NCI-H1105 (cell line): Measurements from ENCODE around the gene ANKRD44.

ENCODE experiments used
- DNase-seq: peaks from one replicate; lab custom pipeline; 2025; lab: John Stamatoyannopoulos, UW

The ANKRD44 gene

DNA sequence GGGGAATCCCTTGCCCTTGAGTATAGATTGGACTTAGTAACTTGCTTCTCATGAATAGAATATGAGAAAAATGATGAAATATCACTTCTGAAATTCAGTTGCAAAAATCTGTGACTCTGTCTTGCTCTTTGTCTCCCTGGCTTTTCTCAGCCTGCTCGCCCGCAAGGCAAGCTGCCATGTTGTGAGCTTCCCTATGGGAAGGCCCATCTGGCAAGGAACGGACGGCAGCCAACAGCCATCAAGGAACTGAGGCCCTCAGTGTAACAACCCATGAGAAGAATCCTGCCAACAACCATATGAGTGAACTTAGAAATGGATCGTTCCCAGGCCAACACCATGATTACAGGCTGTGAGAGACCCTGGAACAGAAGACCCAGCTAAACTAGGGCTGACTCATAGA is 325.7 kb downstream of the ANKRD44 start:
- no peak for DNase-seq

DNA sequence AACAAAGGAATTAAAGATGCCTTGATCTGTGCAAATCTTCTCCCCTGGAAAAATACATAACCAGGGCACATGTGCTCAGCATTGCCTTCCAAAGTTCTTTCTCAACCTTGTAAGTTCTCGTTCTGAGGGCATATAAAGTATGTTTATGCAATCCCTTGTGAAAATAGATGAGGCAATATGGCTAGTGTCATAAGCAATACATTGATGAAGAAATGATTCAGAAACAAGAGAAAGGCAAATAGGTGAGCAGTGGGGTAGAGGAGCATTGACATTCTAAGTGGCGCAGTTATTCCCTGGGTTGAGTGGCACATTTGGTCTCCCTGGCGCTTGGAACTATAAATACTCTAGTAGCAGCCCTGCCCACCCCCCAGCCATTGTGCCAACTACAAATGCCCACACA is 326.6 kb downstream of the ANKRD44 start:
- no peak for DNase-seq

DNA sequence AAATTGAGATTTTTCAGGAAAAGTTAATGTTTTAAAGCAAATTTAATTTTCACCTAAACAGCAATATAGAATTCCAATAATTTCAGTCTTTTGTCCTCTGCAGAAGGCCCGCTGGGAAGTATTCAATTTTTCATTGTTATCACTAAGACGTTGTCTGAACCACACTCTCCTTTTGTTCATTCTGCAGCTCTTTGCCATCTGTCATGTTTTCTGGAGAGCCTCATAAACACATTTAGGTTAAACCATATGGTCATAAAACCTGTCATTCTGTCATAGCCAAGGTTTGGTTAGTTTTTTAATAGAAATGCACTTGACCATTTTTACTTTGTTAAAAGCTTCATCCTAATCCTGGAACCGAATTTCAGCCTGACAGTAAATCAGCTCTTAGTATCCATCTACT is 330.1 kb downstream of the ANKRD44 start:
- no peak for DNase-seq

DNA sequence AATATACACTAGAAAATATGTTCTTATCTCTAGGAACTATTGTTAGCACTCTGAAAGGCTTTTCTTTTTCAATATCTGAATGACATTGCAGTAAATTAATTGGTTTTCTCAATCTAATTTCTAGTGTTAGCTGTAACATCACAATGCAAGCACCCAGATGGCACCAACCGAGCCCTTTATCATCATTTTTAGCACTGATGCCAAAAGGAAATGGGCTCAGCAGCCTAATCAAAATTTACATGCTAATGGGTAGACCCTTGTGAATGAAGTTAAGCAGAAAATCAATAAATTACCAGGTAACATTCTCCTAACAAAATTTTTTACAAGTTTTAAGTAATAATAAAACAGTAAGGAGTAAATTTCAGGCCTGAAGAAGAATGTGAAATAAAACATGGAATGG is 330.6 kb downstream of the ANKRD44 start:
- DNase-seq = no peak

DNA sequence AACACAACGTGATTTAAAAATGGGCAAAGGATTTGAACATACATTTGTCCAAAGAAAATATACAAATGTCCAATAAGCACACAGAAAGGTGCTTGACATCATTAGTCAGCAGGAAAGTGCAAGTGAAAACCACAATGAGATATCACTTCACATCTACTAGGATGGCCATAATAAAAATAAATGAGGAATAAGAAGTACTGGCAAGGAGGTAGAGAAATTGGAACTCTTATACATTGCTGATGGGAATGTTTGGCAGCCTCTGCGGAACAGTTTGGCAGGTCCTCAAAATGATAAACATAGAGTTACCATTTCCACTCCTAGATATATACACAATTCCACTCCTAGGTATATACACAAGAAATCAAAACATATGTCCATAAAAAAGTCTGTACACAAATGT is 333.1 kb downstream of the ANKRD44 start:
- DNase-seq = no peak

DNA sequence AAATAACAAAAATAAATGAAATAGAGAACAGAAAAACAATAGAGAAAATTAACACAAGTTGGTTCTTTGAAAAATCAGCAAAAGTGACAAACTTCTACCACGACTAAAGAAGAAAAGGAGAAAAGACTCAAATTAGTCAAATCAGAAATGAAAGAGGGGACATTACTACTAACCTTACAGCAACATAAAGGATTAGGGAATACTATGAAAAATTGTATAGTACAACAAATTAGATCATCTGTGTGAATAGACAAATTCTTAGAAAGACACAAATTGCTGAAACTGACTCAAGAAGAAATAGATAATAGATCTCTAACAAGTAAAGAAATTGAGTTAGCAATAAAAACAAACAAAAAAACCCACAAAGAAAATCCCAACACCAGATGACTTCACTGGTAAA is 335.6 kb downstream of the ANKRD44 start:
- DNase-seq = no peak

DNA sequence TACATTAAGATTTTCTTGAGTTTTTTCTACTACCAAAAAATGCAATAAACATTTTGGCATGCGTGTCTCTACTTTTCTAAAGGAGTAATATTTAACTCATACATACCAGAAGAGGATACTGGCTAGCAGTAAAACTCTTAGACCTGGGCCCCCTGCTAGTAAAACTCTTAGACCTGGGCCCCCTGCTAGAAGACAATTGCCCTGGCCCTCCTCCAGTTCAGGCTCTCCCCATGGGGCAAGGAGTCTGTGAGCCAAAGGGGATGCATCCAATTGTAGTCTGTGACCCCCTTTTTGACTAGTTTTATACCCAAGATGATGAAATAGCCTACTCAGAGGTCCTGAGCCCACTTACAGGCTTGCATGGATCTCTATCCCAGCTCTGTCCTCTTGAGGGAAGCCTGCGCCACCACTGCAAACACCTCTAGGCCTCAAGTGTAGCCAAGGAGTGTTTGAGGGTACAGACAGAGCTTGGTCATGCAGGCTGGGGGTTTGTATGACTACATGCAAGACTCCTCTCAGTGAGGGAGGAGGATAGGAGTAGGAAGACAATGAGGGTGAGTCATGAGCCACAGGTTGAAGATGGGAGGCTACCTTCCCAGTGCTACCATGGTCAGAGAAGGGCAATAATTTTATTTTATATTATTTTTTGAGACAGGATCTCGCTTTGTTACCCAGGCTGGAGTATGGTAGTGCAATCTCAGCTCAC is 338.9 kb downstream of the ANKRD44 start:
- DNase-seq = no peak

DNA sequence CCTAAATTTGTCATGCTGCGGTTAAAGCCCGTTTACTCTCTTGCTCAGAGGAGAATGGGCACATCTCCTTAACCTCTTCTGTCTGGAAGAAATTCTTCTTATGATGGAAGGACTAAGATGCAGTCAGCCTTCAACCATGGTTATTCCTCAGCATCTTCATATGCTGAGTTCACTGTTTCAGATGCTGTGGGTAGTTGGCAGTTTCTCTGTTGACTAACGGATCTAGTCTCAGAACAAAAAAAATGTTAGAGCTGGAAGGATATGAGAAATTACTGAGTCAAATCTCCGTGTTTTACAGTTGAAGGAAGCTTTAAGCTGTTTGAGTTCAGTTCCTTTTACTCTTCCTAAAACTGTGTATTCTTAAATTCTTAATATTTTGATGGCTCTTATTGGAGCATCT is 340.5 kb downstream of the ANKRD44 start:
- DNase-seq = no peak

DNA sequence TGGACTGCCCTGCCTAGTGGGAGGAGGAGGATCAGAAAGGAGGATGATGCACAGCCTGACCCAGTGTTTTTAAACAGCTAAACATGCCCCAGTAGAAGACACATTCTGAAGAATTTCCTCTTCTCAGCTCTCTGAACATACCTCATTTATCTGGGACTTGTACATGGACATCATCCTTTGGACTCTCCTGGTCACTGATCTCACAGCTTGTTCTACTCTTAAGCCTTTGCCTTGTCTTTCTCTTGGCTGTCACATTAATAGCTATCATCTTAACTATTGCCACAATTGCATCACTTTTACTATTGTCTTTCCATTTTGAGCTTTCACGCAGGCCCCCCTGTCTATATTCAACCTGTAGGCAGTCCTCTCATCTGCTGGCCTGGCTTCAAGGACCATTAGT is 342.1 kb downstream of the ANKRD44 start:
- no peak for DNase-seq

DNA sequence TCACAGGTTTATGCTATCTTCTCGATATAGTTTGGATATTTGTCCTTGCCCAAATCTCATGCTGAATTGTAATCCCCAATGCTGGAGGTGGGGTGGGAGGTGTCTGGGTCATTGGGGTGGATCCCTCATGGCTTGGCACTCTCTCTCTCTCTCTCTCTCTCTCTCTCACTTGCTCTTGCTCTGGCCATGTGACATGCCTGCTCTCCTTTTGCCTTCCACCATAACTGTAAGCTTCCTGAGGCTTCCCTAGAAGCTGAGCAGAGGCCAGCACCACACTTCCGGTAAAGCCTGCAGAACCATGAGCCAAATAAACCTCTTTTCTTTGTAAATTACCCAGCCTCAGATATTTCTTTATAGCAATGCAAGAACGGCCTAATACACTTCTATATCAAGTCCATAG is 342.8 kb downstream of the ANKRD44 start:
- DNase-seq = no peak

DNA sequence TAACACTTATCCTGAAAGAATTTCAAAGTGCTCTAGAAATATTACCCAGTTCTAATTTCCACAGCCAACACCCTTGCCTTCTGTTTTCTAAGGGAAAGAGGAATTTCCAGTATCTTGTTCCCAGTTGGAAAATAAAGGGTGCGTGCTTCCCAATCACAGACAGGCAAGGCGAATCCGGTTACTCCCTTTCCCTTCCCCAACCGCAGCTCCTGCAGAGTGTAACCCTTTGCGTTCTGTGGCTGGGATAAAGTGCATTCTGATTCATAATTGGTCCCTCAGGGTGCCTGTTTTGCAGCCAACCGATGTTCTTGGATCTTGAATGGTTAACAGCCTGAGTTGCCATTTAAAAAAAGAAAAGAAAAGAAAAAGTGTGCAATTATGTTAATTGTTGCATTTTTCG is 343.5 kb downstream of the ANKRD44 start:
- DNase-seq = no peak

DNA sequence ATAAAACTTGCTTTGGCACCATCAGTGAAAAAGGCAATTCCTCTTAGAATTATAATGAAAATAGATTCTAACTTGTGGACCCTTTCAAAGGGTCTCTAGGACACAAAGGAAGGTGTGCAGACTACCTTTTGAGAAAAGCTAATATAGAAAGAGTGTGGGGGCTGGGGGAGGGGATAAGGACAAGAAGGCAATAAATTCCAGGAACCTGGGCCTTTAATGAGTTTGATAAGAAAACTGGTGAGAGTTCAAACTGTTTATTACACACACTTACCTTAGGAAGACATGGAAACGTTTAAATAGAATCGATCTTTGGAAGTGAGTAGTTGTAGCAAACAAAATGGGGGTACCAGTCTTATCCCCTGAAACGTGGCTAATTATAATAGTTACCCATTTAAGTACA is 344.5 kb downstream of the ANKRD44 start:
- no peak for DNase-seq

DNA sequence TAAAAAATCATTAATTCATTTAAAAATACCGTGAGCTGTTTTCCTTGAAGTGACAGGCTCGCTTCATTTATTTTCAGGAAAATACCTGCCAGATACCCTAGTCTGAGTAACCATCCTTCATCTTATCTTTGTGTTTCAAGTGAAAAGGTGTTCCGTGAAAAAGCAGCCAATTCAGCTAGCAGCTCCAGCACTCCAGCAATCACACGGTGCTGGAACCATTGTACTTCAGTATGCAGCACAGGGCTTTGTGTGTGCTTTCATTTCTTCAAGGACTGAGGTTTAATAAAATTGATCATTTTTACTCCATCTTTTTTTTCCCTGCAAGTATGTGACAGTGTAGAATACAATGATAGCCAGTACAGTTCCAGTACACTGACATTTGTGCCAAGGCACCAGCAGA is 344.9 kb downstream of the ANKRD44 start:
- DNase-seq = no peak

DNA sequence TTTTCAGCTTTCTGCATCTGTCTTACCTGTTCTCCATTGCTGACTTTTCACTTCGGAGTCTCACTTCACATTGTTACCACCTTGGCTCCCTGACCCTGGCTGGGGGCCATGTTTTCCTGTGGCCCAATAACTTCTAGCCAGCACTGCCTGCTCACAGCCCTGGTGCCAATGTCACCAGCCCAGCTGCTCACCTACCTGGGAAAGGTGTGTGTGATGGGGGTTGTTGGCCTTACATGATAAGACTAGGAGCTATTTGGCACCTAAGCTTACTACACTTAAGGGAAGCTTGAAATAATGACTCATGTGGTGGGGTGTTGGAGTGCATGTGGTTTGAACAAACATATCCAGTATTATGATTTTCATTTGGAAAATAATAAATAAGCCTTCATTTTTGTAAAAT is 346.6 kb downstream of the ANKRD44 start:
- no peak for DNase-seq

DNA sequence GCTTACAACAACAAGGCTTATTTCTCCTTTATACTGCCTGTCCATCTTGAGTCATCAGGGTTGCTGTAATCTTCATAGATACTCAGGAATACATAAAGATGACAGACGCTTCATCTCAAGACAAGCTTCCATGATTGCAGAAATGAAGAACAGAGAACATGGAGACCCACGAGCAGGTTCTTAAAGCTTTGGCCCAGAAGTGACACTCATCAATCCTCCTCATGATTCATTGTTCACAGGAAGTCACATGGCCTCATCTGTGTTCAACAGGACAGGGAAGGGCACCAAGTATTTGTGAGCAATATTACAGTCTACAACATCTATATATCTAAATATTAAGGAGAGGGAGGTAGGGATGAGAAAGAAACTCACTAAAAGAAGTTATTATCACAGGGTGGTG is 347.5 kb downstream of the ANKRD44 start:
- DNase-seq = no peak

DNA sequence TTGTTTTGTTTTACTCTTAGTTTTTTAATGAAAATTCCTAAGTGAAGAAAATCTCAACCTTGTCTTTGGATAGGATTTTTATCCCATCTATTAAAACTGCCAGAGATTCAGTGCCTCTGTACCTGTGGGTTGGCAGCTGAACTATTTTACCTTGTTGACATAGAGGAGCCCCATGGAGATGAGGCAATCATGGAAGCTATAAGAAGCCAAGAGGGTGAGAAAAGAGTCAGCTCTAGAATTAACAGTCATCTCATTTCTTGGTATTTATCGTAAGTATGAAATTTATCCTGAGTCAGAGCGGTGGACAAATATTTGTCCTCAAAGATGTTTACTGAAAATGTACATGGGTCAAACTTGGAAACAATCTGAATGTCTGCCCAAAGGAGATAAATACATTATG is 348.3 kb downstream of the ANKRD44 start:
- no peak for DNase-seq

DNA sequence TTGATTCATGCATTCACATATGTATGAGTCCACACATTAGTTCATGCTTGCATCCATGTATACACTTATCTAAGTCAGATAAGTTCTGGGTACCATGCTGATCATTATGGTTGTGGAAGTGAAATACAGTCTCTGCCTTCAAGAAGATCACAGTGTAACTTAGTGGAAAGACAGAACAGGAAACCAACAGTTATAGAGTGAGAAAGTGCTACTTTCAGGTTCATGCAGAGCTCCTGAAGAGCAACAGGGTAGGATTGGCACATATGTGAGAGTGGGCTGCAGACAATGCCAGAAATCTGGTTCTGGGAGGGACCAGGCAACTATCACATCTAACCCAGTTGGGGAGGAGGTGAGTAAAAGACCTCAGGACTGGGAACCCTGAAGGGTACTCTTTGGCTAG is 348.7 kb downstream of the ANKRD44 start:
- DNase-seq = no peak

DNA sequence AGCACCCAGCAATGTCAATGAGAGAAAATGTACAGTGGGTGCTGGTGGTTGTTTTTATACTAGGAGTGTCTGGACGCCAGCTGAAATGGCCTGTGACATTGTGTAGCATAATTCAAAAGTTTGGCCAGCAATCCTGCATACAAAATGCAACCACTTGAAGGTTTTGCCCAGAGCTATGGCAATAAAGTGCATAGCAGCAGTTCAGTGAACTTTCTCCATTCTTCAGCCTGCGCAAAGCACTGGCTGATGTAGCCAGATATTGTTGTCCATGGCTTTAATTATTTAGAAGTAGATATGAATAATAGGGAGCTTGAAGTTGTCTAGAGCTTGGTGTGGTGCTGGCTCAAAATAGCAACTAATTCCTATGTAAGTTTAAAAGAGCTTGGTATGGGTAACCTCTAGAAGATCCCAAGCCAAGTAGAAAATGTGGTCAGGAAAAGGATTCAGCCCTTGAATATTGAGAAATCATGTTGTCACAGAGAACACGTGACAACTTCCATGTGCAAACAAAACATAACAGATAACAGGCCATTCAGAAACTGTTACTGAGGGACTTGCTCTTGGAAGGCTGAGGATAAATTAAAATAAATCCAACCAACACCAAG is 350.7 kb downstream of the ANKRD44 start:
- no peak for DNase-seq

DNA sequence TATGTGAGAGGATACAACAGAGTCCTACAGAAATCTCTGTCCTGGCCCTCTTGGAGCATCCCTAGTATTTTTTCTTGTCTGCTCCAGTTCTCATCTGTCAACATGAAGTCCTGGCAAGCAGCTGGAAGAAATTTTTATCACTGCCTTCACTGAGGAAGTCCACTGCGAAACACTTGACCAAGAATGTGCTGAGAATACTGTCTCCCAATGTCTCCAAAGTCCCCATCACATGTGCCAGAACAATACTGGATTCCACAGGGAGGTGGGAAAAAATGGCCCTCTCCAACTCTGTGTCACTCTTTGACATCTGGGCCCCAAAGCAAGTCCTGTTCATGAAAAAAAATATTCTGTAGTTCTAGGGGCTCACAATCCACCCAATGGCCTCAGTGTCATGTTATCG is 351.3 kb downstream of the ANKRD44 start:
- no peak for DNase-seq

DNA sequence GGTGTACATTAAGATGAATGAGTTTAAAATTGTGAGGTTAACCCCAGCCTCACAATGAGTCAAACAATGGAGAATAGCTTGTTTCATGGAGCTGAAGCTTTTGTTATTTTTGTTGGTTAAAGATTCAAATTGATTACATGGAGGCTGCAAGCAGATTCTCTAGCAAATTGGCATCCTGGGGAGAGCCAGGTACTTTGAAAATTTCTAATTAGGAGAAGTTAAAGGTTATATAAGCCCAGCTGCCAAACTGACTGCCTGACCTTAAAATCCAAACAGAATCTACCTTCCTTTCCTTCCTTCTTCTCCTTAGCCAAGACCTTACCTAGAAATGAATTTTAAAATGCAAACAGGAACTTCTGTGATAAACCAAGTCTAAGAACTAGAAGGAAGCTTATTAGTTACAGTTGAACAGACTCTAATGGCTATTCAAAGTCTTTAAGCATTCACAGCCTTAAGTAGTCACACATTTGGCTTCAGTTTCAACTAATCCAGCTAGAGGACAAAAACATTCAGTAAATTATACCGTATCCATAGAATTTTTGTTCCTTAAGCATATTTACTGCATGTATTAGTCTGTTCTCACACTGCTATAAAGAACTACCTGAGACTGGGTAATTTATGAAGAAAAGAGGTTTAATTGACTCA is 352.6 kb downstream of the ANKRD44 start:
- DNase-seq = no peak

DNA sequence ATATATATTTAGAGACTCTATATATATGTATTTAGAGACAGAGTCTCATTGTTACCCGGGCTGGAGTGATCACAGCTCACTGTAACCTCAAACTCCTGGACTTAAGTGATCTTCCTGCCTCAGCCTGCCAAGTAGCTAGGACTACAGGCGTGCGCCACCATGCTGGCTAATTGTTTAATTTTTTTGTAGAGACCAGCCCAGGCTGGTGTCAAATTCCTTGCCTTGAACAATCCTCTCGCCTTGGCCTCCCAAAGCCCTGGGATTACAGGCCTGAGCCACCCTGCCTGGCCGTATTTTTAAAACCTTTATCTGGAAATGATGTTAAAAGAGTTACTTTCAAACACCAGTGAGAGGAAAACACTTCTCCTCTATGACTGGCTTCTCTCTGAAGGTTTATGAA is 353.1 kb downstream of the ANKRD44 start:
- DNase-seq = no peak

DNA sequence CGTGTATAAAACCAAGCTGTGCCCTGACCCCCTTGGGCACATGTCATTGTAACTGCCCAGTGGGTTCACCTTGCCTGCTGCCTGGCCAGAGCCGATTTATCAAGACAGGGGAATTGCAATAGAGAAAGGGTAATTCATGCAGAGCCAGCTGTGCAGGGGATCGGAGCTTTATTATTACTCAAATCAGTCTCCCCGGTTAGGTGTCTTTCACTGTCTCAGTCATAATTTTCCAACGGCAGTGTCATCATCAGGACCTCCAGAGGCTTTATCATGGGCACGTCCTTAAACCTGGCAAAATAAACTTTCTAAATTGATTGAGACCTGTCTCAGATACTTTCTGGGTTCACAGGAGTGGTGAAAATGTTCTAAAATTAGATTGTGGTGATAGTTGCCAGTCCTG is 354.5 kb downstream of the ANKRD44 start:
- DNase-seq = no peak

DNA sequence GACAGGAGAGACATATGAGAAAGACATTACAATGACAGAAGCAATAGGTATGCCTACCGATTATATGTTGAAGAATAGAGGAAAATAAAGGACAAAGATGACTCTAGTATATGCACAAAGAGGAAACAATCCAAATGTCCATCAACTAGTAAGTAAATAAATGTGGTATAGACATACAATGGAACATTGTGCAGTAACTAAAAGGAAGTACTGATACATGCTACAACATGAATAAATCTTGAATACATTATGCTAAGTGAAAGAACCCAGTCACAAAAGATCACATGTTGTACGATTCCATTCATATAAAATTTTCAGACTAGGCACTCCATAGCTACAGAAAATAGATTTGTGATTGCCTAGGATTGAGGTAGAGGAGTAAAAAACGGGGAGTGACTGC is 355.5 kb downstream of the ANKRD44 start:
- no peak for DNase-seq

DNA sequence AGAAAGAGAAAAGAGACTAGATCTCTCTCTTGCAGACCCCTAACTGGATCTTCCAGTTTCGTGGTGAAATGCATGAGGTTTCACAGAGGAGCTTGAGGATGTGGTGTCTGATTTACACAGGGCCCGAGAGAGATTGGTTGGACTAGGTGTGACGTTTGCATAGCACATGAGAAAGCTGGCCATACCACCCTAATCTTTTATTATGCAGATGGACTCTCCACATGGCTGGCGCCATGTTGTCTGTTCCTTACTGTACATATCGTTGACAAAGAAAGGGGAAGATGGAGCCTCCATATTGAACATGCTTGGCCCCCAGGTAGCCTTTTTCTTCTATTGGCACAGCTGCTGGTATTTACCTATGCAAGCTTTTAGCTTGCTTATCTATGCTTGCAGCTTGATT is 356.6 kb downstream of the ANKRD44 start:
- no peak for DNase-seq
